Neural cell (in vitro differentiated cells): Measurements from ENCODE around the gene ETV3L. TPM values are rescaled to one million over a fixed set of nuclear protein-coding genes. Genes with fewer than 3 reads are reported as not detected.

Source experiments
- H2AFZ ChIP-seq: fragments of 200-600, 300-800 bp; sonication (generic), shearing (Covaris generic); 2 replicates; pipeline ENCODE4 v1.6.0; 2014; ENCODE audit warnings: low read depth, mild to moderate bottlenecking, antibody characterized with exemption, low read length, moderate library complexity
- H3F3A ChIP-seq: fragments of 200-600 bp; shearing (Covaris generic); 2 replicates; pipeline ENCODE4 v1.6.1; 2016; ENCODE audit warnings: mild to moderate bottlenecking, moderate library complexity, mixed read lengths, antibody characterized with exemption, low read length; ENCODE audit not compliant: insufficient read depth, poor library complexity, severe bottlenecking
- H3K27ac ChIP-seq: fragments of 200-600, 300-800 bp; sonication (generic), shearing (Covaris generic); 2 replicates; pipeline ENCODE4 v1.5.1; 2014; ENCODE audit warnings: mild to moderate bottlenecking, low read length, moderate library complexity
- H3K27me3 ChIP-seq: fragments of 300-800, 200-600 bp; sonication (generic), shearing (Covaris generic); 2 replicates; pipeline ENCODE4 v1.6.0; 2014; ENCODE audit warnings: mild to moderate bottlenecking, low read depth, low read length, moderate library complexity; ENCODE audit not compliant: insufficient read depth
- H3K36me3 ChIP-seq: fragments of 300-800, 200-600 bp; sonication (generic), shearing (Covaris generic); 2 replicates; pipeline ENCODE4 v1.5.1; 2014; ENCODE audit warnings: mild to moderate bottlenecking, antibody characterized with exemption, low read length, moderate library complexity; ENCODE audit not compliant: insufficient read depth
- H3K4me2 ChIP-seq: fragments of 300-800, 200-600 bp; sonication (generic), shearing (Covaris generic); 2 replicates; pipeline ENCODE4 v1.6.0; 2014; ENCODE audit warnings: mild to moderate bottlenecking, low read length
- H3K4me3 ChIP-seq: fragments of 300-800, 200-600 bp; sonication (generic), shearing (Covaris generic); 2 replicates; pipeline ENCODE4 v1.5.1; 2014; ENCODE audit warnings: mild to moderate bottlenecking, low read length, moderate library complexity
- H3K79me2 ChIP-seq: fragments of 200-600 bp; shearing (Covaris generic); replicated peaks from 2 replicates; pipeline ENCODE4 v1.6.0; 2014; ENCODE audit warnings: mild to moderate bottlenecking, low read length, moderate library complexity; ENCODE audit not compliant: insufficient read depth
- H3K9ac ChIP-seq: fragments of 300-800, 200-600 bp; sonication (generic), shearing (Covaris generic); 2 replicates; pipeline ENCODE4 v1.6.1; 2016; ENCODE audit warnings: mild to moderate bottlenecking, low read length, mixed read lengths
- H3K9me2 ChIP-seq: fragments of 200-600 bp; shearing (Covaris generic); 2 replicates; pipeline ENCODE4 v1.6.1; 2016; ENCODE audit warnings: mild to moderate bottlenecking, low read length, mixed read lengths; ENCODE audit not compliant: insufficient read depth
- H3K9me3 ChIP-seq: fragments of 200-600, 300-800 bp; sonication (generic), shearing (Covaris generic); 2 replicates; pipeline ENCODE4 v1.6.1; 2016; ENCODE audit warnings: mild to moderate bottlenecking, mixed run types, low read length, moderate library complexity, mixed read lengths
- H4K20me1 ChIP-seq: fragments of 200-600 bp; shearing (Covaris generic); 2 replicates; pipeline ENCODE4 v1.6.1; 2016; ENCODE audit warnings: mild to moderate bottlenecking, mixed run types; ENCODE audit not compliant: insufficient read depth
- EP300 ChIP-seq: fragments of 450-650 bp; conservative IDR thresholded peaks from 2 replicates; pipeline ENCODE4 v1.6.1; 2014; ENCODE audit warnings: antibody characterized with exemption, mild to moderate bottlenecking, moderate library complexity; ENCODE audit not compliant: poor library complexity, severe bottlenecking
- EZH2 ChIP-seq: fragments of 200-600, 300-800 bp; shearing (Covaris generic), sonication (generic); IDR thresholded peaks from 2 replicates; pipeline ENCODE4 v1.6.1; 2014; ENCODE audit warnings: antibody characterized with exemption, low read length, borderline replicate concordance, mild to moderate bottlenecking; ENCODE audit not compliant: insufficient read depth, poor library complexity, severe bottlenecking
- MXI1 ChIP-seq: fragments of 450-650 bp; conservative IDR thresholded peaks from 2 replicates; pipeline ENCODE4 v1.6.1; 2014; ENCODE audit warnings: antibody characterized with exemption, mild to moderate bottlenecking; ENCODE audit not compliant: poor library complexity, severe bottlenecking
- POLR2AphosphoS5 ChIP-seq: IDR thresholded peaks from 2 replicates; pipeline ENCODE4 v1.6.1; 2012
- RAD21 ChIP-seq: fragments of 450-650 bp; conservative IDR thresholded peaks from 2 replicates; pipeline ENCODE4 v1.6.1; 2014; ENCODE audit warnings: antibody characterized with exemption, mild to moderate bottlenecking, moderate library complexity
- SMC3 ChIP-seq: fragments of 450-650 bp; conservative IDR thresholded peaks from 2 replicates; pipeline ENCODE4 v1.6.1; 2014; ENCODE audit warnings: antibody characterized with exemption, mild to moderate bottlenecking, moderate library complexity; ENCODE audit not compliant: poor library complexity
- TAF1 ChIP-seq: IDR thresholded peaks from 2 replicates; pipeline ENCODE4 v1.6.1; 2012; ENCODE audit warnings: low read depth
- polyA plus RNA-seq: library from polyadenylated mRNA; depleted of rRNA; stranded (reverse); fragments of >200 nt; gene quantifications from 2 replicates; pipeline ENCODE4 v1.2.3, GENCODE V29; 2014
- TF ChIP-seq, protein P1 (sequence below): fragments of 450-650 bp; IDR thresholded peaks from 2 replicates; pipeline ENCODE4 v1.5.1; 2014; ENCODE audit warnings: antibody characterized with exemption, mild to moderate bottlenecking, moderate library complexity; ENCODE audit not compliant: poor library complexity, severe bottlenecking
- TF ChIP-seq, protein P2 (sequence below): IDR thresholded peaks from 2 replicates; pipeline ENCODE4 v1.6.1; 2012; ENCODE audit warnings: borderline replicate concordance

ETV3L gene
- polyA plus RNA-seq, 1 donor from 2014 or later, result not detected

DNA sequence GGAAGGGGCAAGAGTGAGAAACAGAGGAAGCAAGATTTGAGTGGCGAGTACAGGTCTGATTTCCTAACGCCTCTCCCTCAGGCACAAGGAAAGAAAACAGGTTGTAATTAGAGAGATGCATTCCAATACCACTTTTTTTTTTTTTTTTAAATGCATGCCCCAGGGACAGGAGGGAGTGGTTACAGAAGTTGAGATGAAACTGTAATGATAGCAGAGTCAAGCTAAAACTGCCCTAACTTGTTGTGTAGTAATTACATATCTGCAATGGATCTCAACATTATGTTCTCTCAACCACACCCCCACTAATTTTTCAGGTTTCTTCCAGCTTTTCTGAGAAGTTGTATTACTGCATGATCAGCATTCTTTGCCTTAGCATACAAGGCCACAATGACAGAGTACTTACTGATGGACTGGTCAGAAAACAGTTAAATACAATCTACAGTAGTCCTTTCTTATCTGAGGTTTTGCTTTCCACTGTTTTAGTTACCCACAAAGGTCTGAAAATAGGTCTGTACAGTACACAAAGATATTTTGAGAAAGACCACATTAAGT is 33.1 kb upstream of the ETV3L start:
- Histone ChIP-seq H4K20me1 (peaks cover 3% of the 10 kb centered on the region), H3K27ac (no peak overlapping the region), H3K4me3 (no peak overlapping the region), H3F3A (no peaks in the 10 kb centered on the region), H3K36me3 (peaks cover 11% of the 10 kb centered on the region), H2AFZ (no peak overlapping the region), H3K9me3 (no peaks in the 10 kb centered on the region), H3K27me3 (no peaks in the 10 kb centered on the region), H3K4me2 (no peak overlapping the region), H3K9me2 (no peaks in the 10 kb centered on the region), H3K79me2 (peaks cover 17% of the 10 kb centered on the region), H3K9ac (no peak overlapping the region)
- no peak for TF ChIP-seq RAD21
- TF ChIP-seq POLR2AphosphoS5, result no peak
- TF ChIP-seq, protein P1, sequence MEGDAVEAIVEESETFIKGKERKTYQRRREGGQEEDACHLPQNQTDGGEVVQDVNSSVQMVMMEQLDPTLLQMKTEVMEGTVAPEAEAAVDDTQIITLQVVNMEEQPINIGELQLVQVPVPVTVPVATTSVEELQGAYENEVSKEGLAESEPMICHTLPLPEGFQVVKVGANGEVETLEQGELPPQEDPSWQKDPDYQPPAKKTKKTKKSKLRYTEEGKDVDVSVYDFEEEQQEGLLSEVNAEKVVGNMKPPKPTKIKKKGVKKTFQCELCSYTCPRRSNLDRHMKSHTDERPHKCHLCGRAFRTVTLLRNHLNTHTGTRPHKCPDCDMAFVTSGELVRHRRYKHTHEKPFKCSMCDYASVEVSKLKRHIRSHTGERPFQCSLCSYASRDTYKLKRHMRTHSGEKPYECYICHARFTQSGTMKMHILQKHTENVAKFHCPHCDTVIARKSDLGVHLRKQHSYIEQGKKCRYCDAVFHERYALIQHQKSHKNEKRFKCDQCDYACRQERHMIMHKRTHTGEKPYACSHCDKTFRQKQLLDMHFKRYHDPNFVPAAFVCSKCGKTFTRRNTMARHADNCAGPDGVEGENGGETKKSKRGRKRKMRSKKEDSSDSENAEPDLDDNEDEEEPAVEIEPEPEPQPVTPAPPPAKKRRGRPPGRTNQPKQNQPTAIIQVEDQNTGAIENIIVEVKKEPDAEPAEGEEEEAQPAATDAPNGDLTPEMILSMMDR, result no peak
- no peak for TF ChIP-seq SMC3
- no peak for TF ChIP-seq MXI1
- TF ChIP-seq EP300, result no peak
- TF ChIP-seq EZH2, result no peak
- TF ChIP-seq, protein P2, sequence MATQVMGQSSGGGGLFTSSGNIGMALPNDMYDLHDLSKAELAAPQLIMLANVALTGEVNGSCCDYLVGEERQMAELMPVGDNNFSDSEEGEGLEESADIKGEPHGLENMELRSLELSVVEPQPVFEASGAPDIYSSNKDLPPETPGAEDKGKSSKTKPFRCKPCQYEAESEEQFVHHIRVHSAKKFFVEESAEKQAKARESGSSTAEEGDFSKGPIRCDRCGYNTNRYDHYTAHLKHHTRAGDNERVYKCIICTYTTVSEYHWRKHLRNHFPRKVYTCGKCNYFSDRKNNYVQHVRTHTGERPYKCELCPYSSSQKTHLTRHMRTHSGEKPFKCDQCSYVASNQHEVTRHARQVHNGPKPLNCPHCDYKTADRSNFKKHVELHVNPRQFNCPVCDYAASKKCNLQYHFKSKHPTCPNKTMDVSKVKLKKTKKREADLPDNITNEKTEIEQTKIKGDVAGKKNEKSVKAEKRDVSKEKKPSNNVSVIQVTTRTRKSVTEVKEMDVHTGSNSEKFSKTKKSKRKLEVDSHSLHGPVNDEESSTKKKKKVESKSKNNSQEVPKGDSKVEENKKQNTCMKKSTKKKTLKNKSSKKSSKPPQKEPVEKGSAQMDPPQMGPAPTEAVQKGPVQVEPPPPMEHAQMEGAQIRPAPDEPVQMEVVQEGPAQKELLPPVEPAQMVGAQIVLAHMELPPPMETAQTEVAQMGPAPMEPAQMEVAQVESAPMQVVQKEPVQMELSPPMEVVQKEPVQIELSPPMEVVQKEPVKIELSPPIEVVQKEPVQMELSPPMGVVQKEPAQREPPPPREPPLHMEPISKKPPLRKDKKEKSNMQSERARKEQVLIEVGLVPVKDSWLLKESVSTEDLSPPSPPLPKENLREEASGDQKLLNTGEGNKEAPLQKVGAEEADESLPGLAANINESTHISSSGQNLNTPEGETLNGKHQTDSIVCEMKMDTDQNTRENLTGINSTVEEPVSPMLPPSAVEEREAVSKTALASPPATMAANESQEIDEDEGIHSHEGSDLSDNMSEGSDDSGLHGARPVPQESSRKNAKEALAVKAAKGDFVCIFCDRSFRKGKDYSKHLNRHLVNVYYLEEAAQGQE, result no peak
- TF ChIP-seq TAF1, result no peak

DNA sequence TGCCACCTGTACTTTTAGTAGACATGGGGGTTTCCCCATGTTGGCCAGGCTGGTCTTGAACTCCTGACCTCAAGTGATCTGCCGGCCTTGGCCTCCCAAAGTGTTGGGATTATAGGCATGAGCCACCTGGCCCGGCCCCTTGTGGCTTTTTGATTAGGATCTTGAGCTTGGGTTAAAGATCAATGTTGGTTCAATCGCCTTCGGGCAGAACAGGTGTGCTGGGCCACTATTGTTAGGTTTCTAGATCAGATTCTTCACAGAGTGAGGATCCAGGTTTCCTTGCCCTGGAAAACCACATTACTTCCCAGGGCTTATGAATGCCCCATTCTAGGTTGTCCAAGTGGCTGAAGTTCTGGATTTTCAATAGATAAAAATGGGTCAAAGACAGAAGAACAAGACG is 32.5 kb upstream of the ETV3L start:
- H3K27ac ChIP-seq, result no peak overlapping the region
- no peaks in the 10 kb centered on the region for H3K27me3 ChIP-seq
- peaks cover 3% of the 10 kb centered on the region for H4K20me1 ChIP-seq
- H3K79me2 ChIP-seq, result peaks cover 16% of the 10 kb centered on the region
- no peaks in the 10 kb centered on the region for H3F3A ChIP-seq
- peaks cover 11% of the 10 kb centered on the region for H3K36me3 ChIP-seq
- H2AFZ ChIP-seq, result no peak overlapping the region
- no peak overlapping the region for H3K9ac ChIP-seq
- no peak for TF ChIP-seq EZH2
- TF ChIP-seq, protein P1, result no peak
- no peak for TF ChIP-seq POLR2AphosphoS5
- H3K9me3 ChIP-seq, result no peaks in the 10 kb centered on the region
- H3K4me3 ChIP-seq, result no peak overlapping the region
- no peak overlapping the region for H3K4me2 ChIP-seq
- no peaks in the 10 kb centered on the region for H3K9me2 ChIP-seq
